Mononuclear cell (primary cell): ENCODE measurements around the gene PTPRK. TPM values are rescaled to one million over a fixed set of nuclear protein-coding genes. Genes with fewer than 3 reads are reported as not detected.

Experiments
- H3K27me3 ChIP-seq: 2 replicates; pipeline ENCODE4 v1.6.0; 2011; ENCODE audit warnings: low read length, control low read depth; ENCODE audit not compliant: insufficient read depth
- H3K4me1 ChIP-seq: 2 replicates; pipeline ENCODE4 v1.5.1; 2011; ENCODE audit warnings: mild to moderate bottlenecking, low read length, control low read depth; ENCODE audit not compliant: insufficient read depth
- H3K4me3 ChIP-seq: 2 replicates; pipeline ENCODE4 v1.5.1; 2011; ENCODE audit warnings: mild to moderate bottlenecking, low read length, moderate library complexity
- H3K9me3 ChIP-seq: 2 replicates; pipeline ENCODE4 v1.5.1; 2011; ENCODE audit warnings: low read depth, mild to moderate bottlenecking, control low read depth, low read length
- total RNA-seq: library from RNA; depleted of rRNA; stranded (reverse); fragments of >200 nt; gene quantifications from one replicate; pipeline ENCODE4 v1.2.3, GENCODE V29; 2012

Gene PTPRK
- total RNA-seq, 1 donor, result 3.4 TPM

- peaks cover 4% of the 10 kb centered on the region for H3K4me1 ChIP-seq
- no peaks in the 10 kb centered on the region for H3K27me3 ChIP-seq
- no peak overlapping the region for H3K4me3 ChIP-seq
- no peaks in the 10 kb centered on the region for H3K9me3 ChIP-seq
Measured at GRCh38 chr6:127969701-127970100, 550.7 kb downstream of the PTPRK start.

GRCh38 chr6:127968394-127968793 is 552.0 kb downstream of the PTPRK start:
- no peaks in the 10 kb centered on the region for H3K27me3 ChIP-seq
- no peak overlapping the region for H3K4me3 ChIP-seq
- H3K4me1 ChIP-seq, result peaks cover 4% of the 10 kb centered on the region
- no peaks in the 10 kb centered on the region for H3K9me3 ChIP-seq

GRCh38 chr6:127967708-127968107 is 552.7 kb downstream of the PTPRK start:
- H3K4me3 ChIP-seq, result no peak overlapping the region
- peaks cover under 1% of the 10 kb centered on the region for H3K4me1 ChIP-seq
- H3K9me3 ChIP-seq, result no peaks in the 10 kb centered on the region
- no peaks in the 10 kb centered on the region for H3K27me3 ChIP-seq

GRCh38 chr6:127966616-127967015 is 553.8 kb downstream of the PTPRK start:
- H3K27me3 ChIP-seq, result no peaks in the 10 kb centered on the region
- no peaks in the 10 kb centered on the region for H3K9me3 ChIP-seq
- no peaks in the 10 kb centered on the region for H3K4me1 ChIP-seq
- no peak overlapping the region for H3K4me3 ChIP-seq

- Histone ChIP-seq H3K27me3 (no peaks in the 10 kb centered on the region), H3K4me1 (no peaks in the 10 kb centered on the region)
Measured at GRCh38 chr6:127963495-127963894, 556.9 kb downstream of the PTPRK start.

GRCh38 chr6:127959869-127960268 is 560.5 kb downstream of the PTPRK start:
- Histone ChIP-seq H3K4me3 (no peak overlapping the region), H3K27me3 (no peaks in the 10 kb centered on the region), H3K4me1 (no peaks in the 10 kb centered on the region), H3K9me3 (no peaks in the 10 kb centered on the region)

More at GRCh38 chr6:127963495-127963894, 556.9 kb downstream of the PTPRK start:
- Histone ChIP-seq H3K4me3 (no peak overlapping the region), H3K9me3 (no peaks in the 10 kb centered on the region)

GRCh38 chr6:127956956-127957355 is 563.4 kb downstream of the PTPRK start:
- H3K4me1 ChIP-seq, result peaks cover 4% of the 10 kb centered on the region
- no peaks in the 10 kb centered on the region for H3K27me3 ChIP-seq
- no peak overlapping the region for H3K4me3 ChIP-seq
- H3K9me3 ChIP-seq, result no peaks in the 10 kb centered on the region

- H3K4me3 ChIP-seq, result no peak overlapping the region
- H3K27me3 ChIP-seq, result no peaks in the 10 kb centered on the region
- no peaks in the 10 kb centered on the region for H3K9me3 ChIP-seq
- H3K4me1 ChIP-seq, result peaks cover 9% of the 10 kb centered on the region
Measured at GRCh38 chr6:127956260-127956888, 564.0 kb downstream of the PTPRK start.

- Histone ChIP-seq H3K9me3 (no peaks in the 10 kb centered on the region), H3K4me1 (peaks cover 20% of the 10 kb centered on the region)
Measured at GRCh38 chr6:127954082-127954481, 566.3 kb downstream of the PTPRK start.

GRCh38 chr6:127952831-127953230 is 567.6 kb downstream of the PTPRK start:
- Histone ChIP-seq H3K9me3 (no peaks in the 10 kb centered on the region), H3K4me3 (no peak overlapping the region), H3K27me3 (no peaks in the 10 kb centered on the region), H3K4me1 (peaks cover 20% of the 10 kb centered on the region)

More at GRCh38 chr6:127954082-127954481, 566.3 kb downstream of the PTPRK start:
- Histone ChIP-seq H3K4me3 (no peak overlapping the region), H3K27me3 (no peaks in the 10 kb centered on the region)

GRCh38 chr6:127952176-127952575 is 568.2 kb downstream of the PTPRK start:
- Histone ChIP-seq H3K4me3 (no peak overlapping the region), H3K27me3 (no peaks in the 10 kb centered on the region), H3K4me1 (peaks cover 20% of the 10 kb centered on the region), H3K9me3 (no peaks in the 10 kb centered on the region)

- Histone ChIP-seq H3K9me3 (no peaks in the 10 kb centered on the region), H3K4me1 (peaks cover 20% of the 10 kb centered on the region), H3K4me3 (no peak overlapping the region), H3K27me3 (no peaks in the 10 kb centered on the region)
Measured at GRCh38 chr6:127951172-127951917, 569.1 kb downstream of the PTPRK start.

- Histone ChIP-seq H3K4me1 (peaks cover 20% of the 10 kb centered on the region), H3K4me3 (no peak overlapping the region), H3K9me3 (no peaks in the 10 kb centered on the region), H3K27me3 (no peaks in the 10 kb centered on the region)
Measured at GRCh38 chr6:127950566-127951145, 569.7 kb downstream of the PTPRK start.

GRCh38 chr6:127949251-127949650 is 571.1 kb downstream of the PTPRK start:
- Histone ChIP-seq H3K4me1 (peaks cover 20% of the 10 kb centered on the region), H3K27me3 (no peaks in the 10 kb centered on the region), H3K9me3 (no peaks in the 10 kb centered on the region), H3K4me3 (no peak overlapping the region)

GRCh38 chr6:127946388-127946787 is 574.0 kb downstream of the PTPRK start:
- Histone ChIP-seq H3K27me3 (no peaks in the 10 kb centered on the region), H3K4me1 (peaks cover 11% of the 10 kb centered on the region), H3K4me3 (no peak overlapping the region), H3K9me3 (no peaks in the 10 kb centered on the region)
